ENCODE results near the gene DNAL4. TPM values are rescaled to one million over a fixed set of nuclear protein-coding genes. Genes with fewer than 3 reads are reported as not detected.

Gene DNAL4
- total and polyA plus RNA-seq, 2 donors (not counting 1 experiment from before 2014, with no cell fraction given), result 9.9 to 10.3 TPM

DNA sequence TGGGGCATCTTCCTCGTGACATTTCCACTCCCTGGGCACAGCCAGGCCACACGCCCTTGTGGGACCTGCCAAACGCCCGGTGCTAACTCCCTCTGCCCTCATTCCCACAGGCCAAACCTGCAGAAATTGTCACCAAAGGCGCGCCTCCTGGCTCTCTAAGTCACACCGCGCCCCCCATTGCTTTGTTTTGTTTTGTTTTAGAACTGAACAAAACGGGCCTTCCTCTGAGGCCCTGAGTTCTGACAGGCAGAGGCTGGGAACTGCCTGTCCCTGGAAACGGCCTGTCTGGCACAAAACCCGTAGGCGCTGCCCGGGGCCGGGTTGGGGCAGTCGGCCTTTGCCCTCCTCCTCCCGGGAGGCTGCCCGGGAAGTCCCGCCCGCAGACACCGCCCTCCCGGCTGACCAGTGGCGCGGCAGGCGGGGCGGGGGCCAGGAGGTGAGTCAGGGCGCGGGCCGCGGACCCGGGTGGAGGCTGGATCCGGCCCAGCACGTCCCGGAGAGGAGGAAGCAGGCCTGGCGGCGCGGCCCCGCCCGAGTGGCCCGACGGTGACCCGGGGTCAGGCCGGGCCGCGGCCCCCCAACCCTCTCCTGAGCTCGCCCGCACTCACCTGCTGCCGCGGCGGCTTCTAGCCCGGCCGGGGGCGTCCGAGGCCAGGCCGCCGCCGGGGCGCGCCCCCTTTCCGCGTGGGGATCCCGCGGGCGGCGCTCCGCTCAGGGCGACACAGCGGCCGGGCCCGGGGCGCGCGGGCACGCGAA is 38.6 kb downstream of the DNAL4 start:
- Histone ChIP-seq H3K4me1 (ENCODE audit: control insufficient read depth in 2 of 2, insufficient read depth in 2 of 2, low read length in 2 of 2) (peaks cover 63 to 82% of the 10 kb centered on the region in 2 donors), H3K4me2 (replicated peaks; ENCODE audit: low read depth, low read length, poor library complexity, severe bottlenecking) (peak overlapping the region; percentile 96), H3K27ac (ENCODE audit: low read length in 2 of 2) (peak overlapping the region; percentile 71 to 81), H4K20me1 (ENCODE audit: control insufficient read depth, insufficient read depth, low read length, poor library complexity, severe bottlenecking) (peaks cover 13% of the 10 kb centered on the region), H3K36me3 (replicated peaks in 1 of 2; ENCODE audit: control extremely low read depth in 1 of 2, control insufficient read depth in 1 of 2, extremely low read depth in 1 of 2, insufficient read depth in 2 of 2, low read length in 1 of 2) (peaks cover 1 to 30% of the 10 kb centered on the region in 2 experiments), H3K9me3 (ENCODE audit: control extremely low read depth in 1 of 3, control insufficient read depth in 2 of 3, insufficient read depth in 1 of 3, low read length in 2 of 3) (peaks cover 0 to 8% (median 0%) of the 10 kb centered on the region in 3 donors), H3K79me2 (ENCODE audit: control insufficient read depth, insufficient read depth, low read length) (peaks cover 47% of the 10 kb centered on the region), H2AFZ (ENCODE audit: insufficient read depth, low read depth, low read length, poor library complexity, severe bottlenecking) (peak overlapping the region; percentile 40), H3K4me3 (ENCODE audit: control extremely low read depth in 1 of 5, extremely low read depth in 1 of 5, insufficient read depth in 1 of 5, low read depth in 2 of 5, low read length in 4 of 5) (peak overlapping the region; percentile 59 to 97 (median 82)), H3K27me3 (replicated peaks in 1 of 4; ENCODE audit: control extremely low read depth in 1 of 4, control insufficient read depth in 3 of 4, insufficient read depth in 4 of 4, low read length in 3 of 4) (no peaks in the 10 kb centered on the region), H3K9ac (ENCODE audit: low read length) (peak overlapping the region; percentile 91)
- ATAC-seq (ENCODE audit: low read depth) (peak; percentile 29), DNase-seq (peak; percentile 64)
- intact Hi-C loops (cut with micrococcal nuclease), result loop anchor here (1.0 to 10.0 kb wide), 5 partner anchors 50 to 562 kb away; partner anchors contain the start of genes CBX6, GTPBP1, NPTXR and RPL3
- peak overlapping the region; percentile 100 for H3K4me3 Mint-ChIP-seq
- TF ChIP-seq EZH2 (IDR thresholded peaks at IDR 0.05; ENCODE audit: borderline replicate concordance, insufficient read depth, low read depth, low read length, poor library complexity, severe bottlenecking) (no peak), CTCF (IDR thresholded peaks at IDR 0.05) (no peak)
- CTCF ChIA-PET, result interaction anchor here (1.0 to 1.6 kb wide), 3 partner anchors 19 to 22 kb away, joined by 3 to 7 read pairs (median 6); no protein-coding TSS in a partner anchor
- H3K4me1 Mint-ChIP-seq, result peaks cover 70% of the 10 kb centered on the region
- under 1% methylated on average over 72 of the region's 74 CpGs for WGBS (ENCODE audit: insufficient coverage)
- no peaks in the 10 kb centered on the region for H3K9me3 Mint-ChIP-seq (ENCODE audit: insufficient read depth)
- POLR2A ChIA-PET, result interaction anchor here (0.6 to 0.9 kb wide), 2 partner anchors 23 to 697 kb away, joined by 8 to 11 read pairs; no protein-coding TSS in a partner anchor
- peak overlapping the region; percentile 99 for H3K27ac Mint-ChIP-seq
- H3K27me3 Mint-ChIP-seq, result no peaks in the 10 kb centered on the region

Data from B cell (primary cell).